Stimulated activated CD4-positive, alpha-beta T cell treated with anti-CD3 and anti-CD28 coated beads, Interleukin-15, amount 100 ng/mL, for 48 hours (primary cell): ENCODE data around the gene NR2F2.

Source experiments
- DNase-seq, 2 donors: peaks; one replicate each; pipeline ENCODE4 v3.0.0-alpha.2; 2020; ENCODE audit warnings: low read depth in 2 of 2

NR2F2 gene

GRCh38 chr15:96342406-96343112 is 12.1 kb downstream of the NR2F2 start:
- no peak for DNase-seq

- DNase-seq = no peak
Measured at GRCh38 chr15:96343113-96344059, 12.9 kb downstream of the NR2F2 start.

- DNase-seq = no peak
Measured at GRCh38 chr15:96344060-96344705, 13.7 kb downstream of the NR2F2 start.

GRCh38 chr15:96344706-96345559 is 14.4 kb downstream of the NR2F2 start:
- DNase-seq = no peak

GRCh38 chr15:96345560-96346399 is 15.3 kb downstream of the NR2F2 start:
- DNase-seq = no peak

GRCh38 chr15:96346409-96346970 is 16.0 kb downstream of the NR2F2 start:
- DNase-seq = no peak

GRCh38 chr15:96347181-96348111 is 16.9 kb downstream of the NR2F2 start:
- no peak for DNase-seq

- no peak for DNase-seq
Measured at GRCh38 chr15:96348112-96349027, 17.9 kb downstream of the NR2F2 start.

- DNase-seq = no peak
Measured at GRCh38 chr15:96349034-96349856, 18.7 kb downstream of the NR2F2 start.

- no peak for DNase-seq
Measured at GRCh38 chr15:96349857-96350720, 19.6 kb downstream of the NR2F2 start.

- no peak for DNase-seq
Measured at GRCh38 chr15:96350934-96351724, 20.6 kb downstream of the NR2F2 start.

GRCh38 chr15:96351761-96352603 is 21.5 kb downstream of the NR2F2 start:
- no peak for DNase-seq

GRCh38 chr15:96352604-96353405 is 22.3 kb downstream of the NR2F2 start:
- no peak for DNase-seq
